Heart right ventricle (tissue), 16 donors: ENCODE results near the gene KCNQ1. TPM values are rescaled to one million over a fixed set of nuclear protein-coding genes. Genes with fewer than 3 reads are reported as not detected.

Source experiments
- ATAC-seq, 8 donors: fragments of 200-7000 bp; cut with Tn5 transposase; one replicate each; pipeline ENCODE4 v1.9.1; 2020; ENCODE audit warnings: mild to moderate bottlenecking in 8 of 8, moderate library complexity in 8 of 8, moderate number of reproducible peaks in 1 of 8
- DNase-seq, 2 donors: peaks; one replicate each; pipeline ENCODE4 v3.0.0-alpha.2; 2020
- H3K27ac ChIP-seq, 10 donors: fragments of 200-600 bp; sonication (generic) in 2 of 10; one replicate each; pipeline versions ENCODE4 v1.5.0 to v1.8.0; 2020 to 2022; ENCODE audit warnings: mild to moderate bottlenecking in 3 of 10
- H3K27me3 ChIP-seq, 7 donors: fragments of 200-600 bp; one replicate each; pipeline ENCODE4 v1.8.0; 2021 to 2022; ENCODE audit warnings: mild to moderate bottlenecking in 2 of 7
- H3K36me3 ChIP-seq, 9 donors: fragments of 200-600 bp; sonication (generic) in 1 of 9; one replicate each; pipeline versions ENCODE4 v1.5.0 to v1.8.0; 2020 to 2022; ENCODE audit warnings: mild to moderate bottlenecking in 2 of 9
- H3K4me1 ChIP-seq, 9 donors: fragments of 200-600 bp; sonication (generic) in 1 of 9; one replicate each; pipeline versions ENCODE4 v1.5.0 to v1.8.0; 2020 to 2022; ENCODE audit warnings: mild to moderate bottlenecking in 4 of 9
- H3K4me3 ChIP-seq, 10 donors: fragments of 200-600 bp; sonication (generic) in 2 of 10; one replicate each; pipeline versions ENCODE4 v1.5.0 to v1.8.0; 2020 to 2022; ENCODE audit warnings: mild to moderate bottlenecking in 7 of 10, moderate library complexity in 2 of 10
- H3K9me3 ChIP-seq, 11 donors: fragments of 200-600 bp in 10 of 11; sonication (generic) in 2 of 11; one replicate each; pipeline versions ENCODE4 v1.5.0 to v1.8.0; 2013 to 2022; ENCODE audit warnings: mild to moderate bottlenecking in 2 of 11, control low read depth in 1 of 11, moderate library complexity in 1 of 11
- CTCF ChIP-seq, 9 donors: fragments of 200-600 bp; sonication (generic) in 2 of 9; IDR thresholded peaks; one replicate each; pipeline versions ENCODE4 v1.5.0 to v1.8.0; 2021 to 2022; ENCODE audit warnings: antibody characterized with exemption in 9 of 9, mild to moderate bottlenecking in 5 of 9, moderate library complexity in 1 of 9
- WGBS, 2 donors: extraction: QIAGEN DNeasy Blood & Tissue Kit; methylation state at CpG; one replicate each; pipeline ENCODE4 v1.1.7; 2013; ENCODE audit warnings: inconsistent platforms in 1 of 2; 5-methylcytosine and 5-hydroxymethylcytosine counted together
- intact Hi-C, 10 donors: fragments of 100-400 bp; cut with DNase I; formaldehyde crosslinking; loops; one replicate each; pipeline versions ENCODE4 v1.11.1 to v1.14.2; 2022
- polyA plus RNA-seq, 2 donors: library from polyadenylated mRNA; stranded (reverse); fragments of 200-250 nt; gene quantifications; one replicate each; pipeline ENCODE4 v1.2.3, GENCODE V29; 2013
- total RNA-seq, 10 donors: library from RNA; stranded (reverse); fragmentation: NEBNext Ultra II Directional in 3 of 10; extraction: Animal tissue kit (Norgen Biotek cat#: 25700) in 3 of 10; gene quantifications; one replicate each; pipeline versions ENCODE4 v1.2.1 to v1.2.4, GENCODE V29; 2021 to 2023
- donor health status: Arrhythmogenic right ventricular cardiomyopathy.
- donor health status: ischemic (EF 13 %, LVEDD 7.1; RV severe dilation, severe dysfunction).
- donor health status: healthy with polysubstance abuse.
- donor health status: DM: no; HTN: yes; CAD: no.
- donor health status: DM: no; HTN: no; CAD: no.
- donor health status: ischemic (EF 25% LVEDD 6.9; RV normal size, moderate dysfunction).
- donor health status: ischemic (EF 25% LVEDD 5.7; RV mildly dilated, moderate dysfunction).
- donor health status: healthy.
- donor health status: DM: yes; HTN: yes; CAD: no.
- donor health status: Ischemic cardiomyopathy.
- donor health status: ischemic (EF 35%, LVEDD 5.7; RV mildly dilated, moderate dysfunction).
- donor health status: nonischemic (EF 11% LVEDD 7.7; RV severe dilation, severe dysfunction).
- donor health status: DM: yes; HTN: yes; CAD: no.
- donor health status: PGD.
- donor health status: ischemic (EF 29% LVEDD 5.4; RV normal size, mild dysfunction).
- donor health status: nonischemic (EF 23%, LVEDD 6.1; RV moderate dilation, normal function).

KCNQ1 gene
- total and polyA plus RNA-seq, 12 donors = 19.9 to 48.2 (median 33.7) TPM

GRCh38 chr11:2686360-2687222, 241.8 kb downstream of the KCNQ1 start:
- H3K36me3 ChIP-seq = peaks cover 0 to 10% (median 0%) of the 10 kb centered on the region in 9 donors
- no peaks in the 10 kb centered on the region for H3K27me3 ChIP-seq
- H3K4me1 ChIP-seq = peaks cover 17 to 52% (median 37%) of the 10 kb centered on the region in 9 donors
- WGBS, 2 donors = 93 to 96% methylated on average over 7 of the region's 7 CpGs
- no peak for TF ChIP-seq CTCF (IDR thresholded peaks at IDR 0.05)
- no peak overlapping the region for H3K27ac ChIP-seq
- DNase-seq (no peak), ATAC-seq (no peak)
- intact Hi-C loops = no loop called here
- no peaks in the 10 kb centered on the region for H3K9me3 ChIP-seq
- no peak overlapping the region for H3K4me3 ChIP-seq

DNA sequence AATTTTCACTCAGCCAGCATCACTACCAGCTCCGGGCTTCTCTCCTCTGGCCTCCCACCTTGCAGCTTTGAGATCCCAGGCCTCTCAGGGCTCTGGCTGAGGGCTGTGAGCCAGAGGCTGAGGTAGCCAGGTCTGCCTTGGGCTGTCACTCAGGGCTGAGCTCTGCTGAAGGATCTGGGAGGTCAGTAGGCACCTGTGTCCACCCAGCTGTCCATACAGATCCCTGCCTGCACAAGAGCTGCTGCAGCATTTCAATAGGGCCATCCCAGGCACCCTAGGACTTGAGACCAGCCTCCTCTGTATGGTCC, 242.4 kb downstream of the KCNQ1 start:
- no peak overlapping the region for H3K4me3 ChIP-seq
- peak overlapping the region in 1 of 10 donors; percentile 13 for H3K27ac ChIP-seq
- no peak for TF ChIP-seq CTCF (IDR thresholded peaks at IDR 0.05)
- no peaks in the 10 kb centered on the region for H3K9me3 ChIP-seq
- 88 to 100% methylated on average over 1 of the region's 1 CpG for WGBS, 2 donors
- DNase-seq (no peak), ATAC-seq (no peak)
- intact Hi-C loops = no loop called here
- H3K36me3 ChIP-seq = peaks cover 0 to 10% (median 0%) of the 10 kb centered on the region in 9 donors
- peaks cover 17 to 58% (median 37%) of the 10 kb centered on the region in 9 donors for H3K4me1 ChIP-seq
- H3K27me3 ChIP-seq = no peaks in the 10 kb centered on the region

DNA sequence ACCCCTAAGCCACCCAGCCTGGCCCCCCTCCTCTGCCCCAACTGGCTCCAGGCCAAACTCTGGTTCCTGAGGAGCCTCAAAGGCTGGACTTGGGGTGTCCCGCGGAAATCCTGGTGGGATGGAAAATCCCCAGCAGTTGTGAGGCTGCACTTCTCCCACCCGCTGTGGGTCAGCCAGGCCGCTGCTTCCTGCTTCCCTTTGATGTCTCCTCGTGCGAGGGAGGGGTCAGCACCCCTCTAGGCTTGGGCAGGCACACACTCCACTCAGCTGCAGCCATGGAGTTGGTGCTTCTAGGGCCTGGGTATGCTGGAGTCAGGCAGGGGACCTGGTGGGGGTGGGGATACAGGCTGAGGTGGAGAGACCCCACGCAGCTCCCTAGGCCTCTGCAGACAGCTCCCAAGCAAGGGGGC, 243.0 kb downstream of the KCNQ1 start:
- intact Hi-C loops = no loop called here

More for the DNA sequence above, 243.0 kb downstream of the KCNQ1 start:
- TF ChIP-seq CTCF (IDR thresholded peaks at IDR 0.05) = no peak
- H3K4me1 ChIP-seq = peaks cover 17 to 64% (median 37%) of the 10 kb centered on the region in 9 donors
- no peaks in the 10 kb centered on the region for H3K9me3 ChIP-seq
- no peaks in the 10 kb centered on the region for H3K27me3 ChIP-seq
- DNase-seq = peak in 1 of 2 donors; percentile 47
- 56 to 61% methylated on average over 7 of the region's 7 CpGs for WGBS, 2 donors
- no peak overlapping the region for H3K4me3 ChIP-seq
- ATAC-seq = peak in 7 of 8 donors; percentile 27 to 69 (median 47)
- peaks cover 0 to 6% (median 0%) of the 10 kb centered on the region in 9 donors for H3K36me3 ChIP-seq
- no peak overlapping the region for H3K27ac ChIP-seq
